ENCODE data around the gene POM121C.
"Not testable (repeated sequence)": the region's sequence is repeated elsewhere in the genome, so short reads cannot be mapped to it uniquely, and the experiment has no call there.

POM121C gene

GRCh38 chr7:75485979-75486643, at the start of gene POM121C:
POM121C (minus strand) TSS chr7:75486299; CDS start chr7:75441496, 44,803 bp downstream.
- in situ Hi-C loops (cut with MboI; ENCODE audit: low sequenced_read_pairs) = not testable (repeated sequence)

GRCh38 chr7:75534727-75535307, 48.7 kb upstream of the POM121C start:
- in situ Hi-C loops (cut with MboI; ENCODE audit: low sequenced_read_pairs) = no loop called here

DNA sequence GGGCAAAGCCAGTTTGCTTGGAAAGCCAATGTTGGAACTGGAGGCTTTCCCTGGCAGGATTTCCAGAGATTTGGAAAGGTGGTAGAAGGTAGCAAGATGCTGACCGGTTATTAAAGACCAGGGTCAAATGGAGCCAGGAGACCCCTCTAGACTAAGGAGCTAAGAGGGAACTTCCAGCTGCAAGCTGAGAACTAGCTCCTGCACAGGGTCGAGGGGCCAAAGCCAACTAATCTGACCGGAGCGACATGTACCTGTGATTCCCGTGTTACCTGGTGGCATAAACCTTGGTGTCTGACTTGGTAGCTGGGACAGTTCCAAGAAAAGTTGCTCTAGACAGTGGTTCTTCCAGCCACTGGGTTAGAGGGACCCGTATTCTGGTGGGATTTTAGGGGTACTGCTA, 47.8 kb upstream of the POM121C start:
- in situ Hi-C loops (cut with MboI; ENCODE audit: low sequenced_read_pairs) = no loop called here

DNA sequence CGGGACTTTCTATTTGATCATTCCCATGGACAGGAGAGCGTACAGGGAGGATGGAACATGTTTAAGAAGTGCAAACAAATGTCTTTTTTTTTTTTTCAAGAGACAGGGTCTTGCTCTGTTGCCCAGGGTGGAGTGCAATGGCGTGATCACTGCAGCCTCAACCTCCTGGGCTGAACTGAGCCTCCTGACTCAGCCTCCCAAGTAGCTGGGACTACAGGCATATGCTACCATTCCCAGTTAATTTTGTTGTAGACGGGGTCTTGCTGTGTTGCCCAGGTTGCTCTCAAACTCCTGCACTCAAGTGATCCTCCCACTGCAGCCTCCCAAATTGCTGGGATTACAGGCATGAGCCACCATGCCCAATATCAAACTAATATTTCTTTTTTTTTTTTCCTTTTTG, 46.5 kb upstream of the POM121C start:
- in situ Hi-C loops (cut with MboI; ENCODE audit: low sequenced_read_pairs) = no loop called here

GRCh38 chr7:75531359-75531821, 45.3 kb upstream of the POM121C start:
- in situ Hi-C loops (cut with MboI; ENCODE audit: low sequenced_read_pairs) = no loop called here

DNA sequence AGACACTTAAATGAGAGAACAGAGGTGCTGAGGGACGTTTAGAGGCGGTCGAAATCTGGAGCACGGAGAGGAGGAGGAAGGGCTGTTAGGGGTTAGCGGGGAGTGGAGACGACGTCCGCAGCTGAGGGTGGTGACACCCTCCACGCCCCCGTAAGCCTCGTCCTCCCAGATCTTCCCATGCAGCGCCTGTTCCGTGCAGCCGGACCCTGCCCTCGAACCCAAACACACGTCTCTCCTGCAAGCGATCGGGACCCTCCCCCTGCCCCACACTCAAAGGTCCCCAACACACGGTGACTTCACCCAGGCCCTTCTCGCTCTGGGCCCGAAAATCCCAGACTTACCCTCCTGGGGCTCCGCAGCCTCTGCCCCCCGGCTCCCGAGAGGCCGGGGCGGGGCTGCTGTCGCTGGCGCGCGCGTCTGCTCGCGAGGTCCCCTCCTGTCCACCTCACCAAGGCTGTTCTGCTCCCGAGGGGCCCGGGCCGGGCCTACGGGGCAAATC, 41.2 kb upstream of the POM121C start:
- in situ Hi-C loops (cut with MboI; ENCODE audit: low sequenced_read_pairs) = not testable (repeated sequence)

DNA sequence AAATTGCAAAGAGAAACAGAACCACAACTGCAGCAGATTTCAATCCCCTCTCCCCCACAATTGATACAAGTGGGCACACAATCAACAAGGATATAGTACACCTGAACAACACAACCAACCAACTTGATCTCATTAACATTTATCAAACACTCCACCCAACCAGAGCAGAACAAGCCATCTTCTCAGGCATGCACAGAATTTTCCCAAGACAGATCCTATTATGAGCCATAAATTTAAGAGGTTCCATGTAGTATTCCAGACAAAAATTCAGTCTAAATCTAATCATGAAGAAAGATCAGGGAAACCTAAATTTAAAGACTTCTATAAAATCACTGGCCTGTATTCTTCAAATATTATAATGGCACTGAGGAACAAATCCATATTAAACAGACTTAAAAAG, 35.6 kb upstream of the POM121C start:
- in situ Hi-C loops (cut with MboI; ENCODE audit: low sequenced_read_pairs) = not testable (repeated sequence)

GRCh38 chr7:75518842-75519241, 32.7 kb upstream of the POM121C start:
- in situ Hi-C loops (cut with MboI; ENCODE audit: low sequenced_read_pairs) = not testable (repeated sequence)

DNA sequence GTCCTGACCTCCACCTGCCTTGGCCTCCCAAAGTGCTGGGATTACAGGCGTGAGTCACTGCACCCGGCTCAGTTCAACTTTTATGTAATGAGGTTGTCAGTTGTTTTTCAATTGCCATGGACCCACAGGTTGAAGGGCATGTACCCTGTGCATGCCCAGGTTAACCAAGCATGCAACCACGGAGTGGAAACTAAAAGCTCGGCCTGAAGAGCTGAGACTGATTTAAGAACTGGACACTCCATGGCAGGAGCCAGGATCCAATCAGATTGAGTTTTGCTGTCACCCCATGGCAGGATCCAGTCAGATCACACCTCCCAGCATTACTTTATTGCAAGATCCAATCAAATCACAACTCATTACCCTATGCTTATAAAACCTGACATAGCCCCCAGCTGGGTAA, 22.9 kb upstream of the POM121C start:
- in situ Hi-C loops (cut with MboI; ENCODE audit: low sequenced_read_pairs) = not testable (repeated sequence)

DNA sequence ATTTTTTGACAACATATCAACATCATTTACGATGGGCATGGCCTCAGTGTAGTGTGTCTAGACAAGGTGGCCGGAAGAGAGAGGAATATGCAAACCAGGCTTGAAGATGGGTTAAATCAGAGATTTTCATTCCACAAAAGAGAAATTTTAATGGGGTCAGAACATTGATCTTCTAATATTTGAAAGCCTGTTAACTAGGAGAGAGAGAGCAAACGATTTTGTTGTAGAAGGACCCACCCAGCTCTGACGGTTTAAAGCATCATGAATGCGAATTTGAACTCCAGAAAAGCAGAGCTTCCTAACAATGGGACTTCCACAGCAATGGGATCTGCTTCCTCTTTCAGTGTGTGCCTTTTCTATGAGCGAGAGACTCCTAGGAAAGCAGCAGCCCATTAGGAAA, 5.9 kb upstream of the POM121C start, which contains the start of gene SPDYE5:
Gene SPDYE5, plus strand, starts transcription at position 301 of the 400 bp plus-strand sequence. CDS start 1,728 bp downstream, outside the sequence.
- in situ Hi-C loops (cut with MboI; ENCODE audit: low sequenced_read_pairs) = not testable (repeated sequence)

DNA sequence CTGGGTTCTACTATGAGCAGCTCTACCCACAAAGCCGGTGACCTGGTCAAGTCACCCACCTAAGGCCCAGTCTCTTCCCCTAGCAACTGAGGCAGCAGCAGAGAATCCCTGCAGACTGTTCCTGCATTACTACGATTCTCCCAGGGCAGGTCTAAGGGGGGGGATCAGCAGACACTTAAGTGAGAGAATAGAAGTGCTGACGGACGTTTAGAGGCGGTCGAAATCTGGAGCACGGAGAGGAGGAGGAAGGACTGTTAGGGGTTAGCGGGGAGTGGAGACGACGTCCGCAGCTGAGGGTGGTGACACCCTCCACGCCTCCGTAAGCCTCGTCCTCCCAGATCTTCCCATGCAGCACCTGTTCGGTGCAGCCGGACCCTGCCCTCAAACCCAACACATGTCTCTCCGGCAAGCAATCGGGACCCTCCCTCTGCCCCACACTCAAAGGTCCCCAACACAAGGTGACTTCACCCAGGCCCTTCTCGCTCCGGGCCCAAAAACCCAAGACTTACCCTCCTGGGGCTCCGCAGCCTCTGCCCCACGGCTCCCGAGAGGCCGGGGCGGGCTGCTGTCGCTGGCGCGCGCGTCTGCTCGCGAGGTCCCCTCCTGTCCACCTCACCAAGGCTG, 632 bp downstream of the POM121C start:
- in situ Hi-C loops (cut with MboI; ENCODE audit: low sequenced_read_pairs) = not testable (repeated sequence)

GRCh38 chr7:75480313-75480712, 5.8 kb downstream of the POM121C start:
- in situ Hi-C loops (cut with MboI; ENCODE audit: low sequenced_read_pairs) = not testable (repeated sequence)

DNA sequence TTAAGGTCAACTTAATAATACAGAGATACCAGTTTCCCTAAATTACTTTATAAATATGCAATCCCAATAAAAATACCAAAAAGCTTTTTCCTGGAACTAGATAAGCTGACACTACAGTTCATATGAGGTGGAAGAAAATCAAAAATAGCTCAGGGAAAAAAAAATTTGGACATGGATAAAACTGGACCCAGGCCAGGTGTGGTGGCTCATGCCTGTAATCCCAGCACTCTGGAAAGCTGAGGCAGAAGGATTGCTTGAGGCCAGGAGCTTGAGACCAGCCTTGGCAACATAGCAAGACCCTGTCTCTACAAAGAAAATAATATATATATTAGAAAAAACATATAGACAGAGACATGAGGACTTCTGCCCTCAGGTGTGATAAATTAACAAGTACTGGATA, 8.6 kb downstream of the POM121C start:
- in situ Hi-C loops (cut with MboI; ENCODE audit: low sequenced_read_pairs) = not testable (repeated sequence)

GRCh38 chr7:75470166-75470565, 15.9 kb downstream of the POM121C start:
- in situ Hi-C loops (cut with MboI; ENCODE audit: low sequenced_read_pairs) = not testable (repeated sequence)

- in situ Hi-C loops (cut with MboI; ENCODE audit: low sequenced_read_pairs) = not testable (repeated sequence)
These were observed 25.6 kb downstream of the POM121C start for GRCh38 chr7:75460541-75460940.

- in situ Hi-C loops (cut with MboI; ENCODE audit: low sequenced_read_pairs) = not testable (repeated sequence)
These were observed 28.1 kb downstream of the POM121C start for GRCh38 chr7:75458034-75458433.

DNA sequence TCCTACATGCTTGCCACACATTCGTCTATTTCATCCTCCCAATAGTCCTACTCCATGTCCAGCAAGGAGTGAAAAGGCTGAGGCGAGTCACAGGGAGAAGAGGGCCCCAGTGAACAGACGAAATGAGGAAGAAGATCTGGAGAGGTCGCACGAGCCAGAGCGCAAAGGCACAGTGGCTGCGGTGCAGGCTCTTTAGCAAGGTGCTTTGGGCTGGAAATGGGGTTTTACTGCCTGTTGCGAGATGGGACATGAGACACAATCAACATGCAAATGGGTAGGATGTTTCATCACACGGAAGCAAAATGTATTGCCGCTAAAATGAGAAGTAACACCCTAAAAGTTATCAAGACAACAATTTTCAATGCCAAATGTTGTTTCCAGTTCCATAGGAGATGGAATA, 29.7 kb downstream of the POM121C start:
- in situ Hi-C loops (cut with MboI; ENCODE audit: low sequenced_read_pairs) = not testable (repeated sequence)

GRCh38 chr7:75452494-75452955, 33.6 kb downstream of the POM121C start:
- in situ Hi-C loops (cut with MboI; ENCODE audit: low sequenced_read_pairs) = not testable (repeated sequence)

DNA sequence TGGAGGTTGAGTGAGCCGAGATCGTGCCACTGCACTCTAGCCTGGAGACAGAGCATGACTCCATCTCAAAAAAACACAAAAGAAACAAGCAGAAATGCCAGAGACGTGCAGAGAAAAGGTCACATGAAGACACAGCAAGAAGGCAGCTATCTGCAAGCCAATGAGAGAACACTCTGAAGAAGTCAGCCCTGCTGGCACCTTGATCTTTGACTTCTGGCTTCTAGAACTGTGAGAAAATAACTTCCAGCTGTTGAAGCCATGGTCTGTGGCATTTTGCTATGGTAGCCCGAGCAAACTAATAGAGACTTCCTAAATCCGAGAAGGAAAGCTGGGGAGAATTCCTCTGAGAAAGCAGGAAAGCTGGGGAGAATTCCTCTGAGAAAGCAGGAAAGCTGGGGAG, 36.2 kb downstream of the POM121C start:
- in situ Hi-C loops (cut with MboI; ENCODE audit: low sequenced_read_pairs) = not testable (repeated sequence)

- in situ Hi-C loops (cut with MboI; ENCODE audit: low sequenced_read_pairs) = not testable (repeated sequence)
These were observed 43.5 kb downstream of the POM121C start for GRCh38 chr7:75442465-75443111.

- in situ Hi-C loops (cut with MboI; ENCODE audit: low sequenced_read_pairs) = not testable (repeated sequence)
These were observed 44.0 kb downstream of the POM121C start for GRCh38 chr7:75442101-75442464.
